Mesendoderm (in vitro differentiated cells): ENCODE results near the gene IGF2R.

ENCODE experiments used
- DNase-seq: peaks from one replicate; pipeline ENCODE4 v3.0.0; 2013
- H2AK5ac ChIP-seq: 2 replicates; pipeline ENCODE4 v1.6.1; 2013; ENCODE audit warnings: low read length, inconsistent platforms
- H2BK120ac ChIP-seq: 2 replicates; pipeline ENCODE4 v1.6.1; 2013; ENCODE audit warnings: low read depth, mild to moderate bottlenecking, low read length, moderate library complexity, mixed read lengths
- H2BK15ac ChIP-seq: replicated peaks from 2 replicates; pipeline ENCODE4 v1.6.1; 2013; ENCODE audit warnings: low read depth, mild to moderate bottlenecking, moderate library complexity
- H2BK5ac ChIP-seq: 2 replicates; pipeline ENCODE4 v1.6.1; 2013; ENCODE audit warnings: low read length, inconsistent platforms
- H3K18ac ChIP-seq: 2 replicates; pipeline ENCODE4 v1.6.1; 2013; ENCODE audit warnings: mild to moderate bottlenecking, low read length, mixed read lengths
- H3K23ac ChIP-seq: one replicate; pipeline ENCODE4 v1.6.1; 2013; ENCODE audit warnings: low read length
- H3K27ac ChIP-seq: 2 replicates; pipeline ENCODE4 v1.5.1; 2013; ENCODE audit warnings: low read depth, mild to moderate bottlenecking, inconsistent platforms, low read length, moderate library complexity
- H3K27me3 ChIP-seq: 2 replicates; pipeline ENCODE4 v1.6.1; 2013; ENCODE audit warnings: low read length, control low read depth, mild to moderate bottlenecking, inconsistent platforms; ENCODE audit not compliant: insufficient read depth, poor library complexity
- H3K36me3 ChIP-seq: 2 replicates; pipeline ENCODE4 v1.6.1; 2013; ENCODE audit warnings: low read length, inconsistent platforms; ENCODE audit not compliant: control insufficient read depth, insufficient read depth
- H3K4ac ChIP-seq: one replicate; pipeline ENCODE4 v1.6.1; 2013; ENCODE audit warnings: low read depth, mild to moderate bottlenecking, low read length, moderate library complexity
- H3K4me1 ChIP-seq: 2 replicates; pipeline ENCODE4 v1.6.1; 2013; ENCODE audit warnings: low read depth, low read length, inconsistent platforms; ENCODE audit not compliant: control insufficient read depth
- H3K4me2 ChIP-seq: 2 replicates; pipeline ENCODE4 v1.6.1; 2013; ENCODE audit warnings: low read length
- H3K4me3 ChIP-seq: 2 replicates; pipeline ENCODE4 v1.5.1; 2013; ENCODE audit warnings: mild to moderate bottlenecking, low read length
- H3K56ac ChIP-seq: one replicate; pipeline ENCODE4 v1.6.1; 2013; ENCODE audit warnings: low read length
- H3K79me1 ChIP-seq: 2 replicates; pipeline ENCODE4 v1.6.1; 2013; ENCODE audit warnings: low read length, inconsistent platforms
- H3K79me2 ChIP-seq: 2 replicates; pipeline ENCODE4 v1.6.1; 2013; ENCODE audit warnings: mild to moderate bottlenecking, low read length; ENCODE audit not compliant: control insufficient read depth, insufficient read depth
- H3K9ac ChIP-seq: 2 replicates; pipeline ENCODE4 v1.6.1; 2013; ENCODE audit warnings: low read length, inconsistent platforms
- H4K5ac ChIP-seq: one replicate; pipeline ENCODE4 v1.6.1; 2013; ENCODE audit warnings: low read length
- H4K8ac ChIP-seq: one replicate; pipeline ENCODE4 v1.6.1; 2013; ENCODE audit warnings: low read depth, mild to moderate bottlenecking, control low read depth, low read length, moderate library complexity
- WGBS: extraction: QIAGEN DNeasy Blood & Tissue Kit; methylation state at CpG from one replicate; pipeline ENCODE4 v1.1.7; 2013; ENCODE audit warnings: low lambda C conversion rate, missing lambda C conversion rate; ENCODE audit not compliant: insufficient coverage; ENCODE audit errors: extremely low coverage; 5-methylcytosine and 5-hydroxymethylcytosine counted together

The IGF2R gene

GRCh38 chr6:160024152-160024551, 55.3 kb downstream of the IGF2R start:
- no peak overlapping the region for H4K8ac ChIP-seq
- no CpG with 5 or more reads among the region's 8 CpGs for WGBS
- H2AK5ac ChIP-seq = no peak overlapping the region
- no peak overlapping the region for H3K9ac ChIP-seq
- H3K27me3 ChIP-seq = no peaks in the 10 kb centered on the region
- H3K18ac ChIP-seq = no peak overlapping the region
- no peak for DNase-seq
- no peaks in the 10 kb centered on the region for H3K79me2 ChIP-seq
- H3K79me1 ChIP-seq = no peaks in the 10 kb centered on the region
- no peak overlapping the region for H3K56ac ChIP-seq
- no peak overlapping the region for H2BK120ac ChIP-seq
- H4K5ac ChIP-seq = no peak overlapping the region
- peaks cover 4% of the 10 kb centered on the region for H3K36me3 ChIP-seq
- H3K4me3 ChIP-seq = no peak overlapping the region
- H3K4ac ChIP-seq = no peak overlapping the region
- H3K4me1 ChIP-seq = no peaks in the 10 kb centered on the region
- no peak overlapping the region for H3K27ac ChIP-seq
- H2BK15ac ChIP-seq = no peak overlapping the region
- H3K23ac ChIP-seq = no peak overlapping the region
- H2BK5ac ChIP-seq = no peak overlapping the region
- H3K4me2 ChIP-seq = no peak overlapping the region

DNA sequence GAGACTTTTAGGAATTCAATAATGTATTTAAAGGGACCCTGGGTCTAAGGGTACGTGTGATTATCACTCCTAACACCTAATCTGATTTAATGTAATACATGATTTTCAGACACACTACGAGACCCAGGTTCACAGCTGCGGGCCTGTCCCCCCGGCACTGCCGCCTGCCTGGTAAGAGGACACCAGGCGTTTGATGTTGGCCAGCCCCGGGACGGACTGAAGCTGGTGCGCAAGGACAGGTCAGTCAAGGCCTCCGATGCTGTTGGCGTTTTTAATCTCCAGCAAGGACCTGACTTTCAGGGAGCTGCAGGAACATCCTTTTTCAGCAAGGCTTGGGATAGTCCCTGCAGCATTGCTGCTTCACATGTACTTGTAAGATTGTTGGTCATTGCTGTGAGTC, 58.2 kb downstream of the IGF2R start:
- Histone ChIP-seq H2BK120ac (no peak overlapping the region), H4K8ac (no peak overlapping the region), H2BK15ac (no peak overlapping the region), H3K18ac (no peak overlapping the region), H3K4ac (no peak overlapping the region), H3K23ac (no peak overlapping the region), H3K4me3 (no peak overlapping the region), H3K36me3 (peaks cover 4% of the 10 kb centered on the region), H3K4me1 (no peaks in the 10 kb centered on the region), H3K56ac (no peak overlapping the region), H3K79me1 (no peaks in the 10 kb centered on the region), H3K9ac (no peak overlapping the region), H3K27ac (no peak overlapping the region), H3K4me2 (no peak overlapping the region), H2AK5ac (no peak overlapping the region), H4K5ac (no peak overlapping the region), H3K79me2 (no peaks in the 10 kb centered on the region), H3K27me3 (no peaks in the 10 kb centered on the region), H2BK5ac (no peak overlapping the region)
- DNase-seq = no peak
- no CpG with 5 or more reads among the region's 11 CpGs for WGBS

DNA sequence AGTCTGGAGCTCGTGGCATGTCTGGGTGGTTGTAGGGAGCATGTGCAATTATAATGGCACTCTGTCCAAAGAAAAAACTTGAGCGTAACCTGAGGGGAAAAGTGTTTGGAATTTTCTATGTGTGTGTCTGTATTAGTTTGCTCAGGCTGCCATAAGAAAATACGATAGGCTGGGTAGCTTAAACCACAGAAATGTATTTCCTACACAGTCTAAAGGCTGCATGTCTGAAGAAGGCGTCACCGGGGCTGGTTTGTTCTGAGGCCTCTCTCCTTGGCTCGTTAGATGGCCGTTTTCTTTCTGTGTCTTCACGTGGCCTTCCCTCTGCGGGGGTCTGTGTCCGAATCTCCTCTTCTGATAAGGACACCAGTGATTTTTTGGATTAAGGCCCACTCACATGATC, 59.0 kb downstream of the IGF2R start:
- H3K4me1 ChIP-seq = no peaks in the 10 kb centered on the region
- H3K18ac ChIP-seq = no peak overlapping the region
- no peak overlapping the region for H3K4me3 ChIP-seq
- H2BK15ac ChIP-seq = no peak overlapping the region
- H3K23ac ChIP-seq = no peak overlapping the region
- peaks cover 4% of the 10 kb centered on the region for H3K36me3 ChIP-seq
- H3K27ac ChIP-seq = no peak overlapping the region
- no peak overlapping the region for H3K9ac ChIP-seq
- H3K79me2 ChIP-seq = no peaks in the 10 kb centered on the region
- WGBS = no CpG with 5 or more reads among the region's 10 CpGs
- H3K79me1 ChIP-seq = no peaks in the 10 kb centered on the region
- no peak overlapping the region for H2BK120ac ChIP-seq
- H4K8ac ChIP-seq = no peak overlapping the region
- H2AK5ac ChIP-seq = no peak overlapping the region
- no peak overlapping the region for H3K4me2 ChIP-seq
- no peak overlapping the region for H3K56ac ChIP-seq
- H2BK5ac ChIP-seq = no peak overlapping the region
- DNase-seq = no peak
- H3K4ac ChIP-seq = no peak overlapping the region
- H3K27me3 ChIP-seq = no peaks in the 10 kb centered on the region
- no peak overlapping the region for H4K5ac ChIP-seq

DNA sequence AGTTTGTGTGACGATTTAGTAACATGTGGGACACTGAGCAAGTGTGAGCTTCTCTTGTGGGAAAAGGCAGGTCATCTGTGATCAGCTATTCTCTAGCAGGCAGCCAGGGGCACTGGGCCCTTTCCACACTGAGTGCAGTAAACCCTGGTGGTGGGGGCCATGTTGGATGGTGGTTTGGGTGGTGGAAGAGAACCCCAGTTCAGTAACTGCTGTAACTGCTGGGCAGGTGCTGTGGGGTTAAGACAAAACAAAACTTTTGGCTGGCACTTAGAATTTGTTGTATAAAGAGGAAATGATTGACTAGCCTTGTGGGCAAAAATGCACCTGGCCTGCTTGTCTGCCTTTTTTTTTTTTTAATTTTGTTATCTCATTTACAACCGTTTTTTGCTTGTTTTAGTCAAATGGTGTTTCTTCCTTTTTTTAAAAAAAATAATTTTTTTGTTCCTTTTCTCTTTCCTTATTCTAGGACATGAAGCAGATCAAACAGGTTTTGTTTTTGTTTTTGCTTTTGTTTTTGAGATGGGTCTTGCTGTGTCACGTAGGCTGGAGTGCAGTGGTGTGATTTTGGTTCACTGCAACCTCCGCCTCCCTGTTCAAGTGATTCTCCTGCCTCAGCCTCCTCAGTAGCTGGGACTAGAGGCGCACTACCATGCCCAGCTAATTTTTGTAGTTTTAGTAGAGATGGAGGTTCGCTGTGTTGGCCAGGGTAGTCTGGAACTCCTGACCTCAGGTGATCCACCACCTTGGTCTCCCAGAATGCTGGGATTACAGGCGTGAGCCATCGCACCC, 59.8 kb downstream of the IGF2R start:
- Histone ChIP-seq H4K8ac (no peak overlapping the region), H2BK120ac (no peak overlapping the region), H2AK5ac (no peak overlapping the region), H3K4me3 (no peak overlapping the region), H3K23ac (no peak overlapping the region), H3K18ac (no peak overlapping the region), H3K27me3 (no peaks in the 10 kb centered on the region), H3K4me1 (no peaks in the 10 kb centered on the region), H2BK15ac (no peak overlapping the region), H3K79me1 (no peaks in the 10 kb centered on the region), H3K36me3 (peaks cover 5% of the 10 kb centered on the region), H3K56ac (no peak overlapping the region), H3K9ac (no peak overlapping the region), H3K4ac (no peak overlapping the region), H3K4me2 (no peak overlapping the region), H3K27ac (no peak overlapping the region), H2BK5ac (no peak overlapping the region), H4K5ac (no peak overlapping the region), H3K79me2 (no peaks in the 10 kb centered on the region)
- WGBS = no CpG with 5 or more reads among the region's 8 CpGs
- no peak for DNase-seq

DNA sequence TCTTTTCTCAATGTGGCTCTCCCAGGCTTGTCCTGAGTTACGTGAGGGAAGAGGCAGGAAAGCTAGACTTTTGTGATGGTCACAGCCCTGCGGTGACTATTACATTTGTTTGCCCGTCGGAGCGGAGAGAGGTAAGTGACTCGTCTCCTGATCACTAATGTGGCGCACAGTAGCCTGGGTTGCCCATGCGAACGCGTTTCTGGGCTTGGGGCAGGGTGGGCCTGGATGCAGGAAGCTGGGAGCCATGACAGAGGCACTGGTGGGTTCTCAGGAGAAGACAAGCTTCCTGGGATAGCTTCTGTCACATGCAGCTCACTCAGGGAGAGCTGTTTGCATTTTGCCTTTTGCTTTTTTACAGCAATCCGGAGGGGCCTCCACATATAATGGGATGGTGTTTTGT, 60.6 kb downstream of the IGF2R start:
- no peak overlapping the region for H2BK5ac ChIP-seq
- H3K23ac ChIP-seq = no peak overlapping the region
- H3K79me1 ChIP-seq = no peaks in the 10 kb centered on the region
- H3K4me2 ChIP-seq = no peak overlapping the region
- H4K5ac ChIP-seq = no peak overlapping the region
- no peaks in the 10 kb centered on the region for H3K79me2 ChIP-seq
- no peak overlapping the region for H3K4me3 ChIP-seq
- H3K36me3 ChIP-seq = peaks cover 5% of the 10 kb centered on the region
- no CpG with 5 or more reads among the region's 11 CpGs for WGBS
- H3K9ac ChIP-seq = no peak overlapping the region
- no peak overlapping the region for H3K27ac ChIP-seq
- no peaks in the 10 kb centered on the region for H3K27me3 ChIP-seq
- H3K56ac ChIP-seq = no peak overlapping the region
- no peak overlapping the region for H2BK120ac ChIP-seq
- H3K4me1 ChIP-seq = no peaks in the 10 kb centered on the region
- no peak overlapping the region for H3K4ac ChIP-seq
- DNase-seq = no peak
- no peak overlapping the region for H3K18ac ChIP-seq
- no peak overlapping the region for H2BK15ac ChIP-seq
- H4K8ac ChIP-seq = no peak overlapping the region
- no peak overlapping the region for H2AK5ac ChIP-seq

- Histone ChIP-seq H3K4me3 (no peak overlapping the region), H3K4me1 (no peaks in the 10 kb centered on the region), H3K4me2 (no peak overlapping the region), H2BK15ac (no peak overlapping the region), H2AK5ac (no peak overlapping the region), H3K9ac (no peak overlapping the region), H3K4ac (no peak overlapping the region), H2BK120ac (no peak overlapping the region), H2BK5ac (no peak overlapping the region), H4K8ac (no peak overlapping the region), H3K27ac (no peak overlapping the region), H3K79me2 (no peaks in the 10 kb centered on the region), H4K5ac (no peak overlapping the region), H3K36me3 (peaks cover 5% of the 10 kb centered on the region), H3K27me3 (no peaks in the 10 kb centered on the region), H3K56ac (no peak overlapping the region), H3K79me1 (no peaks in the 10 kb centered on the region), H3K23ac (no peak overlapping the region), H3K18ac (no peak overlapping the region)
- WGBS = no CpG with 5 or more reads among the region's 5 CpGs
- peak; percentile 87 for DNase-seq
These were observed 61.2 kb downstream of the IGF2R start for GRCh38 chr6:160030103-160030502.
